HG03039 (cell line): ENCODE measurements around the gene IL27RA.
"Not testable (repeated sequence)": the region's sequence is repeated elsewhere in the genome, so short reads cannot be mapped to it uniquely, and the experiment has no call there.

Source experiments
- ATAC-seq: cut with Tn5 transposase; IDR thresholded peaks from one replicate; pipeline ENCODE4 v1.9.1; 2021; ENCODE audit warnings: mild to moderate bottlenecking, moderate library complexity; ENCODE audit not compliant: unreplicated experiment

The IL27RA gene

GRCh38 chr19:14027856-14028450, 3.6 kb upstream of the IL27RA start, which contains the start of gene RLN3:
Gene RLN3 (plus strand): TSS chr19:14028148. CDS start chr19:14028205, 57 bp downstream.
- no peak for ATAC-seq

GRCh38 chr19:14028901-14029300, 2.7 kb upstream of the IL27RA start:
- ATAC-seq = no peak

- no peak for ATAC-seq
Observed at GRCh38 chr19:14030997-14031718, 404 bp upstream of the IL27RA start.

DNA sequence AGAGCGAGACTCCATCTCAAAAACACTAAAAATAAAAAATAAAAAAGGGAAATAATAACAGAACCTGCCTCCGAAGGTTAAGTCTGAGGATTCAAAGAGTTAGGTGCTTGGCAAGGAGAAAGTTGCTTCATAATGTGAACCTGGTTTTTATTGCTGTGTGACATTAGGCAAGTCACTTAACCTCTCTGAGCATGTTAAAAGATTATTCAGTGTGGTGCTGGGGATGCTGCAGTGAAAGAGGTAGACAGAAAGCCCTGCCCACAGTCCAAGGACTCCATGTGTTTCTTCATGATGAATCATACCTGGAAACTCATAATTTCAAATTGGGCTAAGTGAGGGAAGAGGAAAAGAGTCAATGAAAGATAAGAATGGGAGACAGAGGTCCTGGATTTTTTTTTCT, 2.4 kb downstream of the IL27RA start:
- no peak for ATAC-seq

DNA sequence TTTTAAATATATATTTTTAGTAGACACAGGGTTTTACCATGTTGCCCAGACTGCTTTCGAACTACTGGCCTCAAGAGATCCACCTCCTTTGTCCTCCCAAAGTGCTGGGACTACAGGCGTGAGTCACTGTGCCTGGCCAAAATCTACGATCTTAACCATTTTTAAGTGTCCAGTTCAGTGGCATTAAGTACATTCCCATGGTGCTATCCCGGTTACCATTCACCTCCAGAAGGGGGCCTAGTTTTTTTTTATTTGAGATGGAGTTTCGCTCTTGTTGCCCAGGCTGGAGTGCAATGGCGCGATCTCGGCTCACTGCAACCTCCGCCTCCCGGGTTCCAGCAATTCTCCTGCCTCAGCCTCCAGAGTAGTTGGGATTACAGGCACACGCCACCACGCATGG, 3.6 kb downstream of the IL27RA start:
- not testable (repeated sequence) for ATAC-seq

- ATAC-seq = no peak
Observed at GRCh38 chr19:14035706-14036105, 4.1 kb downstream of the IL27RA start.

GRCh38 chr19:14039181-14039580, 7.6 kb downstream of the IL27RA start:
- no peak for ATAC-seq

- ATAC-seq = not testable (repeated sequence)
Observed at GRCh38 chr19:14042659-14043608, 11.4 kb downstream of the IL27RA start.

DNA sequence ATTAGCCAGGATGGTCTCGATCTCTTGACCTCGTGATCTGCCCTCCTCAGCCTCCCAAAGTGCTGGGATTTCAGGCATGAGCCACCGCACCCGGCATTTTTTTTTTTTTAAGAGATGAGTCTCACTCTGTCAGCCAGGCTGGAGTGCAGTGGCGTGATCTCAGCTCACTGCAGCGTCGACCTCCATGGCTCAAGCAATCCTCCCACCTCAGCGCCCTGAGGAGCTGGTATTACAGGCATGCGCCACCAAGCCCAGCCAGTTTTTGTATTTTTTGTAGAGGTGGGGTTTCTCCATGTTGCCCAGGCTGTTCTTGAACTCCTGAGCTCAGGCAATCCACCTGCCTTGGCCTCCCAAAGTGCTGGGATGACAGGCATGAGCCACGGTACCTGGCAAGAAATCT, 16.3 kb downstream of the IL27RA start:
- not testable (repeated sequence) for ATAC-seq

GRCh38 chr19:14048443-14049153, 17.0 kb downstream of the IL27RA start:
- no peak for ATAC-seq

- ATAC-seq = no peak
Observed at GRCh38 chr19:14050512-14050911, 18.9 kb downstream of the IL27RA start.

- not testable (repeated sequence) for ATAC-seq
Observed at GRCh38 chr19:14050961-14051360, 19.4 kb downstream of the IL27RA start.

- ATAC-seq = no peak
Observed at GRCh38 chr19:14051980-14052379, 20.4 kb downstream of the IL27RA start.

- no peak for ATAC-seq
Observed at GRCh38 chr19:14052470-14052869, 20.9 kb downstream of the IL27RA start.

- no peak for ATAC-seq
Observed at GRCh38 chr19:14053032-14053431, 21.5 kb downstream of the IL27RA start.

DNA sequence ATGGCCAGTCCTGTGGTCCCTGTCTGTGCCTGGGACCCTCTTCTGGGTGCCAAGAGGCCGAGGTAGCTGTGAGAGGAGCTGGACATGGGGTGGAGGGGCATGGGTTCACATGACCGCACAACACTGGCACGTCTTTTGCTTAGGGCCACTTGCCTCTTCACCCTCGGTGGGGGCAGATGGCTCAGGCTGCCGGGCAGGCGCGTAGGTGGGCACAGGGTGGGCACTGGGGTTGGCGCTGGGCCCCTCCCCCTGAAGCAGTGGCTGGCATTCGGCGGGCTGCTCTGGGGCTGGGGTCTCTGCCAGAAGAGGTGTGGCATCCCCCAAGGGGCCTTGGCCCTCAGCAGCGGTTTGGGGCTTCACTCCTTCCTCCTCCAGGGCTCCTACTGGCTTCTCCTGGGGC, 21.9 kb downstream of the IL27RA start:
- ATAC-seq = no peak

- ATAC-seq = no peak
Observed at GRCh38 chr19:14054099-14054498, 22.5 kb downstream of the IL27RA start.

DNA sequence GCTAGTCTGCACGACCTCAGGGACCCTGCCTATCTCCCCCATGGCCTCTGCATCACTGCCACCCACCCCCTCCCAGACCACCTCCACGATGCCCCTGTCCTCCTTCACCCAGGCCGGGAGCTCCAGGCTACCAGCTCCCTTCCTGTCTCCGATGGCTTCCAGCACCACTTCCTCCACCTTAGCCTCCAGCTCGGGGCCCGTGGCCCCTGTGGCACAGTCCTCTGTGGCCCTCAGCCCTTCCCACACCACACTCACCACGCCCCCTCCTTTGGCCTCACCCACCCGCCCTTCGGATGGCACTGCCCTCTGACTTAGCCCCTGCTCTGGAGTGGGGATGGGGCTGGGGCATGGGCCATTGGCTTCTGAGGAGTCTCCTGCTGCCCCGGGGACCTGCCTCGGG, 23.2 kb downstream of the IL27RA start:
- ATAC-seq = no peak

DNA sequence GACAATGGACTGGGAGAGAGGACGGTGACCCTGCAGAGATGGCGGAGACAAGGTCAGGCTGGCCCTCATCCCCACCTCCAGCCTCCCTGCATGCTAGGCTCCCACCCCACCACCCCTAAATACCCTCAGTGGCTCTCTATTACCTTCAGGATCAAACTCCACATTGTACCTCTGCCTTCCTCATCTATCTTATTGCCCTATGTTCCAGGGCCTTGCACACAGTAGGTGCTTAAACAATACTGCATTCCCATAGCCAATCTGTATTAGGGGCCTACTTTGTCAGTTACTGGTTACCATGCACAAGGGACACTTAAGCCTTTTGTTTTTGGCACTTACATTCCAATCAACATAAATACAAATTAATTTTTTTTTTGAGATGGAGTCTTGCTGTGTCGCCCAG, 23.8 kb downstream of the IL27RA start:
- ATAC-seq = no peak

DNA sequence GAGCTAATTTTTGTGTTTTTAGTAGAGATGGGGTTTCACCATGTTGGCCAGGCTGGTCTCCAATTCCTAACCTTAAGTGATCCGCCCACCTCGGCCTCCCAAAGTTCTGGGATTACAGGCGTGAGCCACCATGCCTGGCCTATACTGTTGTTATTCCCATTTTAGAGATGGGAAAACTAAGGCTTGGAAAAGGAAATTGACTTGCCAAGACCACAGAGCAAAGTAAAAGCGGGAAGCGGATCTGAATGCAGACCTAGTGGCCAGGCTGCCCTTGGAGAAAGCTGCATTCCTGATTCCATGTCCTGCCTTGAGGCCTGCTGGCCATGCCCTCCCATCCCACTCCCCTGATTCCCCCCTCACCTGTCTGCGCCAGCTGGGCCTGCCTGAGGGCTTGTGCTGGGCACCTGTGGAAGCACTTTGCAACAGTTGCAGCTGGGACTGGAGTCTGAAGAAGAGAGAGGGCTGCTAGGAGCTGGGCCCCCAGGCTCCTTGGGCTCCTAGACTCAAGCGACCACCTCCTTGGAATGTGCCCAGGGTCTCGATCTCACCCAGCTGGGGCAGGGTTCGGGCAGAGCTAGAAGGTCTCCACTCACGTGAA, 24.6 kb downstream of the IL27RA start:
- ATAC-seq = no peak
